Right lobe of liver (tissue), 6 donors: ENCODE results near the gene SYVN1. TPM values are rescaled to one million over a fixed set of nuclear protein-coding genes. Genes with fewer than 3 reads are reported as not detected.

Experiments used
- ATAC-seq, 4 donors: fragments of 200-7000 bp; cut with Tn5 transposase; one replicate each; pipeline ENCODE4 v1.9.1; 2020; ENCODE audit warnings: mild to moderate bottlenecking in 4 of 4, moderate library complexity in 4 of 4
- DNase-seq, 3 donors: peaks; one replicate each; pipeline ENCODE4 v3.0.0-alpha.2; 2020
- H3K27ac ChIP-seq, 3 donors: fragments of 200-600 bp; one replicate each; pipeline ENCODE4 v1.8.0; 2022
- H3K27me3 ChIP-seq, 2 donors: fragments of 200-600 bp; one replicate each; pipeline ENCODE4 v1.8.0; 2022
- H3K36me3 ChIP-seq, 4 donors: fragments of 200-600 bp; sonication (generic) in 1 of 4; one replicate each; pipeline versions ENCODE4 v1.5.1 to v1.8.0; 2017 to 2022; ENCODE audit warnings: control low read depth in 1 of 4
- H3K4me1 ChIP-seq, 4 donors: fragments of 200-600 bp; sonication (generic) in 1 of 4; one replicate each; pipeline versions ENCODE4 v1.5.1 to v1.8.0; 2017 to 2022; ENCODE audit warnings: control low read depth in 1 of 4
- H3K4me3 ChIP-seq, 3 donors: fragments of 200-600 bp; one replicate each; pipeline ENCODE4 v1.8.0; 2022
- H3K9me3 ChIP-seq, 4 donors: fragments of 200-600 bp; sonication (generic) in 1 of 4; one replicate each; pipeline versions ENCODE4 v1.5.1 to v1.8.0; 2017 to 2022; ENCODE audit warnings: control low read depth in 1 of 4
- POLR2A ChIP-seq: fragments of 450-650 bp; IDR thresholded peaks from one replicate; pipeline ENCODE4 v1.6.1; 2017; ENCODE audit warnings: antibody characterized with exemption, mild to moderate bottlenecking
- WGBS: methylation state at CpG from one replicate; pipeline ENCODE4 v1.1.6; 2018; ENCODE audit warnings: low coverage, low lambda C conversion rate; ENCODE audit not compliant: insufficient coverage; ENCODE audit errors: missing lambda C conversion rate; 5-methylcytosine and 5-hydroxymethylcytosine counted together
- intact Hi-C, 2 donors: fragments of 100-400 bp; cut with DNase I; formaldehyde crosslinking; loops; one replicate each; pipeline versions ENCODE4 v1.11.2 to v1.14.1; 2022
- total RNA-seq, 6 experiments: library from RNA; depleted of rRNA in 2 of 6; stranded (reverse); fragments of >200 nt in 2 of 6; fragmentation: NEBNext Ultra II Directional in 3 of 6; extraction: Animal tissue kit (Norgen Biotek cat#: 25700) in 3 of 6; gene quantifications; one replicate each; pipeline versions ENCODE4 v1.1.0 to v1.2.4, GENCODE V29; 2016 to 2023
- TF ChIP-seq, protein P1 (sequence below), 4 donors: fragments of 200-600 bp in 3 of 4; fragments of 450-650 bp in 1 of 4; IDR thresholded peaks; one replicate each; pipeline versions ENCODE4 v1.5.1 to v1.8.0; 2016 to 2022; ENCODE audit warnings: antibody characterized with exemption in 4 of 4, mild to moderate bottlenecking in 2 of 4
- donor health status: DM: no; HTN: yes; CAD: no.
- donor health status: DM: no; HTN: no; CAD: no.
- donor health status: DM: no; HTN: no; CAD: no.
- donor health status: DM: no; HTN: yes; CAD: no.
- donor health status: DM: no; HTN: yes; CAD: no.

Gene SYVN1
- total RNA-seq, 6 experiments from 2014 or later: 73.0 to 120 (median 109) TPM

DNA sequence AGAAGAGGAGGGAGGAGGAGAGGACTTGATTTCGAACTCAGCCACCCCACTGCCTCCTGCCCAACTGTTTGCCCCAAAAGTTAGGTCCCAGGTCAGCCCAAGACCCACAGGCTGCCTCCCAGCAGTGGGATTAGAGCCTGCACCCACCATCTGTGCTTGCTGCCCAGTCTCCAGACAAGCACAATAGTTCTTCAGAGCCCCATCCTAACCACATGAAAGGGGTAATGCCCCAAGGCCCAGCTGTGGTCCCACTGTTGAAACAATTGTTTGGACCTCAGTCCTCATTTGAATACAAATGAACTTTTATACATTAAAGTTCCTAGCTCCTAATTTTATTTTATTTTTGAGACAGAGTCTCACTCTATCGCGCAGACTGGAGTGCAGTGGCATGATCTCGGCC, 43.7 kb downstream of the SYVN1 start:
- TF ChIP-seq, protein P1, sequence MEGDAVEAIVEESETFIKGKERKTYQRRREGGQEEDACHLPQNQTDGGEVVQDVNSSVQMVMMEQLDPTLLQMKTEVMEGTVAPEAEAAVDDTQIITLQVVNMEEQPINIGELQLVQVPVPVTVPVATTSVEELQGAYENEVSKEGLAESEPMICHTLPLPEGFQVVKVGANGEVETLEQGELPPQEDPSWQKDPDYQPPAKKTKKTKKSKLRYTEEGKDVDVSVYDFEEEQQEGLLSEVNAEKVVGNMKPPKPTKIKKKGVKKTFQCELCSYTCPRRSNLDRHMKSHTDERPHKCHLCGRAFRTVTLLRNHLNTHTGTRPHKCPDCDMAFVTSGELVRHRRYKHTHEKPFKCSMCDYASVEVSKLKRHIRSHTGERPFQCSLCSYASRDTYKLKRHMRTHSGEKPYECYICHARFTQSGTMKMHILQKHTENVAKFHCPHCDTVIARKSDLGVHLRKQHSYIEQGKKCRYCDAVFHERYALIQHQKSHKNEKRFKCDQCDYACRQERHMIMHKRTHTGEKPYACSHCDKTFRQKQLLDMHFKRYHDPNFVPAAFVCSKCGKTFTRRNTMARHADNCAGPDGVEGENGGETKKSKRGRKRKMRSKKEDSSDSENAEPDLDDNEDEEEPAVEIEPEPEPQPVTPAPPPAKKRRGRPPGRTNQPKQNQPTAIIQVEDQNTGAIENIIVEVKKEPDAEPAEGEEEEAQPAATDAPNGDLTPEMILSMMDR (IDR thresholded peaks at IDR 0.05): no peak
- TF ChIP-seq POLR2A: no peak
- no peak overlapping the region for H3K27ac ChIP-seq
- H3K36me3 ChIP-seq: peaks cover 0 to 18% (median 7%) of the 10 kb centered on the region in 4 donors
- ATAC-seq: no peak
- no peak overlapping the region for H3K4me3 ChIP-seq
- DNase-seq: no peak
- H3K9me3 ChIP-seq: no peaks in the 10 kb centered on the region
- H3K4me1 ChIP-seq: peaks cover 0 to 2% (median 0%) of the 10 kb centered on the region in 4 donors
- H3K27me3 ChIP-seq: no peaks in the 10 kb centered on the region
- WGBS: 98% methylated on average over 4 of the region's 4 CpGs
- intact Hi-C loops: no loop called here

DNA sequence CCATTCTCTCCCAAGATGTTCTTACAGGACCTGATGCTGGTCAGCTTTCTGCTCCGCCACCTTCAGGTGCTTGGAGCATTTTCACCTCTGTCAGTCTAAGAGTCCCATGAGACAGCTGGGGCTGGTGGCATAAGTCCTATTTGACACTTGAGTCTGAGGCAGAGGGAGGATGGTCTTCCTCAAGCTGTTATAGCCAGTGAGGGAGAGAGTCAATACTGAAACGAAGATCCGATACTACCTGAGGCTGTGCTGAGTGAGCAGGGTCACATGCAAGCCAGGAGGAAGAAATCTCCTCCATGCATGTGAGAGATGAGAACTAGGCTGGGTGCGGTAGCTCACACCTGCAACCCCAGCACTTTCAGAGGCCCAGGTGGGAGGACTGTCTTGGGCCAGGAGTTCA, 44.7 kb downstream of the SYVN1 start:
- DNase-seq: no peak
- H3K27me3 ChIP-seq: no peaks in the 10 kb centered on the region
- 89% methylated on average over 3 of the region's 4 CpGs for WGBS
- H3K4me3 ChIP-seq: no peak overlapping the region
- peaks cover 0 to 9% (median 3%) of the 10 kb centered on the region in 4 donors for H3K4me1 ChIP-seq
- ATAC-seq: no peak
- no peaks in the 10 kb centered on the region for H3K9me3 ChIP-seq
- peaks cover 0 to 23% (median 7%) of the 10 kb centered on the region in 4 donors for H3K36me3 ChIP-seq
- intact Hi-C loops: no loop called here
- TF ChIP-seq, protein P1 (IDR thresholded peaks at IDR 0.05): no peak
- TF ChIP-seq POLR2A: no peak
- no peak overlapping the region for H3K27ac ChIP-seq

DNA sequence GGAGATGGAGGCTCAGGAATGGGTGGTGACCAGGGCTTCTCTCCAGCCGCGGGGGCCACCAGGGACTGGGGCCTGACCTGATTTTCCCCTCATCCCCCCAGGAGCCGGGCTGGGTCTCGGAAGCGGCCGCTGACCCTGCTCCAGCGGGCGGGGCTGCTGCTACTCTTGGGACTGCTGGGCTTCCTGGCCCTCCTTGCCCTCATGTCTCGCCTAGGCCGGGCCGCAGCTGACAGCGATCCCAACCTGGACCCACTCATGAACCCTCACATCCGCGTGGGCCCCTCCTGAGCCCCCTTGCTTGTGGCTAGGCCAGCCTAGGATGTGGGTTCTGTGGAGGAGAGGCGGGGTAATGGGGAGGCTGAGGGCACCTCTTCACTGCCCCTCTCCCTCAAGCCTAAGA, 46.5 kb downstream of the SYVN1 start:
- Histone ChIP-seq H3K27ac (no peak overlapping the region), H3K36me3 (peaks cover 0 to 23% (median 7%) of the 10 kb centered on the region in 4 donors), H3K4me3 (no peak overlapping the region), H3K4me1 (peaks cover 0 to 16% (median 4%) of the 10 kb centered on the region in 4 donors), H3K9me3 (no peaks in the 10 kb centered on the region), H3K27me3 (no peaks in the 10 kb centered on the region)
- DNase-seq (no peak), ATAC-seq (no peak)
- intact Hi-C loops: no loop called here
- WGBS: 96% methylated on average over 4 of the region's 15 CpGs
- TF ChIP-seq, protein P1 (IDR thresholded peaks at IDR 0.05): no peak
- no peak for TF ChIP-seq POLR2A

DNA sequence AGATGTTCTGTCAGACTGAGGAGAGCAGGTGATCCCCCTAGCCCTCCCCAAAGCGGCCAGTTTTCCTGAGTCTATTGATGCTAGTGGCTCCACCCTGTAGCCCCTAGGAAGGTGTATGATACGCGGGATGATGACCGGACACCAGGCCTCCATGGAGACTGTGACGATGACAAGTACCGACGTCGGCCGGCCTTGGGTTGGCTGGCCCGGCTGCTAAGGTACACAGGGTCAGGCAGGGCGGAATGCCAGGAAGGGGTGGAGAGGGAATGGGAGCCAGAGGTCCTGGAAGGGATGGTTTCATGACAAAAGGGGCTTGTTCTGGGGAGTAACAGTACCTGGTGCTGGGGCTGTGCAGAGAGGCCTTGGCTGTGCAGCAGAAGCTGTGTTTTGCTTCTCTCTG, 47.1 kb downstream of the SYVN1 start:
- WGBS: 79% methylated on average over 6 of the region's 11 CpGs
- Histone ChIP-seq H3K4me1 (peaks cover 0 to 16% (median 4%) of the 10 kb centered on the region in 4 donors), H3K27ac (no peak overlapping the region), H3K4me3 (no peak overlapping the region), H3K27me3 (no peaks in the 10 kb centered on the region), H3K9me3 (no peaks in the 10 kb centered on the region), H3K36me3 (peaks cover 0 to 23% (median 7%) of the 10 kb centered on the region in 4 donors)
- intact Hi-C loops: no loop called here
- ATAC-seq (no peak), DNase-seq (no peak)
- TF ChIP-seq POLR2A: no peak
- TF ChIP-seq, protein P1 (IDR thresholded peaks at IDR 0.05): no peak

DNA sequence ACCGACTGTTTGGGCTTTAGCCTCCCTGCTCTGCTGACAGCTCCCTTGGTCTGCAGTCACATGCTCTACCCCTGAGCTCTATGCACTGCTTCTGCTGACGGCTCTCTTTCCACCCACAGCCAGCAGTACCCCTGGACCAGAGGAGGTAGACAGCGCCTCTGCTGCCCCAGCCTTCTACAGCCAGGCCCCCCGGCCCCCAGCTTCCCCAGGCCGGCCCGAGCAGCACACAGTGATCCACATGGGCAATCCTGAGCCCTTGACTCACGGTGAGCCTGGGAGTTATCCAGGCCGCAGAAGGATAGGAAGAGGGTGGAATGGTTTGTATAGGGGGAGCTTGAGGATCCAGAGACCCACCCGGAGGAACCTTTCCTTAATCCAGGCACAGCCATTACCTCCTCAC, 47.5 kb downstream of the SYVN1 start:
- Histone ChIP-seq H3K4me3 (no peak overlapping the region), H3K4me1 (peaks cover 0 to 16% (median 4%) of the 10 kb centered on the region in 4 donors), H3K9me3 (no peaks in the 10 kb centered on the region), H3K27ac (no peak overlapping the region), H3K36me3 (peaks cover 0 to 23% (median 7%) of the 10 kb centered on the region in 4 donors), H3K27me3 (no peaks in the 10 kb centered on the region)
- DNase-seq: no peak
- TF ChIP-seq, protein P1 (IDR thresholded peaks at IDR 0.05): no peak
- no peak for TF ChIP-seq POLR2A
- WGBS: 100% methylated on average over 3 of the region's 9 CpGs
- no peak for ATAC-seq
- intact Hi-C loops: no loop called here
